OCI-LY1 (cell line): ENCODE data around the gene ZNF146.
"Not testable (repeated sequence)": the region's sequence is repeated elsewhere in the genome, so short reads cannot be mapped to it uniquely, and the experiment has no call there.

ENCODE experiments used
- H2AFZ ChIP-seq: fragments of 200-600 bp; sonication (generic), shearing (Covaris generic); 2 replicates; pipeline ENCODE4 v1.6.0; 2014; ENCODE audit warnings: antibody characterized with exemption, mild to moderate bottlenecking, low read length
- H3F3A ChIP-seq: fragments of 200-600 bp; sonication (generic), shearing (Covaris generic); 2 replicates; pipeline ENCODE4 v1.6.0; 2014; ENCODE audit warnings: mild to moderate bottlenecking, antibody characterized with exemption, low read length, moderate library complexity; ENCODE audit not compliant: insufficient read depth
- H3K27ac ChIP-seq: fragments of 200-600 bp; sonication (generic); 2 replicates; pipeline ENCODE4 v1.5.1; 2014; ENCODE audit warnings: low read length, mixed run types, mild to moderate bottlenecking, low read depth; ENCODE audit not compliant: poor library complexity, severe bottlenecking
- H3K27me3 ChIP-seq: fragments of 200-600 bp; sonication (generic); 2 replicates; pipeline ENCODE4 v1.6.0; 2014; ENCODE audit warnings: antibody characterized with exemption, mild to moderate bottlenecking, low read length, moderate library complexity; ENCODE audit not compliant: insufficient read depth
- H3K36me3 ChIP-seq: fragments of 200-600 bp; sonication (generic); 2 replicates; pipeline ENCODE4 v1.6.1; 2014; ENCODE audit warnings: mild to moderate bottlenecking, antibody characterized with exemption, low read length, moderate library complexity, mixed read lengths; ENCODE audit not compliant: insufficient read depth
- H3K4me1 ChIP-seq: fragments of 200-600 bp; sonication (generic); 2 replicates; pipeline ENCODE4 v1.5.1; 2014; ENCODE audit warnings: mild to moderate bottlenecking, low read length, moderate library complexity; ENCODE audit not compliant: insufficient read depth, severe bottlenecking
- H3K4me2 ChIP-seq: fragments of 200-600 bp; sonication (generic), shearing (Covaris generic); 2 replicates; pipeline ENCODE4 v1.6.1; 2014; ENCODE audit warnings: low read length
- H3K4me3 ChIP-seq: fragments of 200-600 bp; sonication (generic); 2 replicates; pipeline ENCODE4 v1.5.1; 2014; ENCODE audit warnings: low read length, low read depth, mild to moderate bottlenecking, mixed read lengths; ENCODE audit not compliant: poor library complexity, severe bottlenecking
- H3K79me2 ChIP-seq: fragments of 200-600 bp; shearing (Covaris generic); 2 replicates; pipeline ENCODE4 v1.6.1; 2016; ENCODE audit warnings: mixed run types, low read length, mixed read lengths; ENCODE audit not compliant: insufficient read depth
- H3K9ac ChIP-seq: fragments of 200-600 bp; sonication (generic), shearing (Covaris generic); 2 replicates; pipeline ENCODE4 v1.6.1; 2014; ENCODE audit warnings: mild to moderate bottlenecking, low read length, mixed read lengths
- H3K9me2 ChIP-seq: fragments of 200-600 bp; sonication (generic), shearing (Covaris generic); 2 replicates; pipeline ENCODE4 v1.6.1; 2014; ENCODE audit warnings: low read depth, mild to moderate bottlenecking, low read length, mixed read lengths
- H3K9me3 ChIP-seq: fragments of 200-600 bp; shearing (Covaris generic); 2 replicates; pipeline ENCODE4 v1.6.1; 2014; ENCODE audit warnings: low read length, mixed read lengths
- H4K20me1 ChIP-seq: fragments of 200-600 bp; sonication (generic), shearing (Covaris generic); 2 replicates; pipeline ENCODE4 v1.6.0; 2016; ENCODE audit warnings: mild to moderate bottlenecking, low read length; ENCODE audit not compliant: insufficient read depth
- EZH2 ChIP-seq: fragments of 200-600 bp; sonication (generic), shearing (Covaris generic); IDR thresholded peaks from 2 replicates; pipeline ENCODE4 v1.8.0; 2017; ENCODE audit warnings: borderline replicate concordance, mixed run types, mild to moderate bottlenecking, antibody characterized with exemption, low read length, moderate library complexity, mixed read lengths
- TF ChIP-seq, protein P1 (sequence below): fragments of 200-600 bp; sonication (generic), shearing (Covaris generic); IDR thresholded peaks from 2 replicates; pipeline ENCODE4 v1.5.1; 2017; ENCODE audit warnings: mild to moderate bottlenecking, antibody characterized with exemption, low read length, moderate library complexity, mixed read lengths

Gene ZNF146

DNA sequence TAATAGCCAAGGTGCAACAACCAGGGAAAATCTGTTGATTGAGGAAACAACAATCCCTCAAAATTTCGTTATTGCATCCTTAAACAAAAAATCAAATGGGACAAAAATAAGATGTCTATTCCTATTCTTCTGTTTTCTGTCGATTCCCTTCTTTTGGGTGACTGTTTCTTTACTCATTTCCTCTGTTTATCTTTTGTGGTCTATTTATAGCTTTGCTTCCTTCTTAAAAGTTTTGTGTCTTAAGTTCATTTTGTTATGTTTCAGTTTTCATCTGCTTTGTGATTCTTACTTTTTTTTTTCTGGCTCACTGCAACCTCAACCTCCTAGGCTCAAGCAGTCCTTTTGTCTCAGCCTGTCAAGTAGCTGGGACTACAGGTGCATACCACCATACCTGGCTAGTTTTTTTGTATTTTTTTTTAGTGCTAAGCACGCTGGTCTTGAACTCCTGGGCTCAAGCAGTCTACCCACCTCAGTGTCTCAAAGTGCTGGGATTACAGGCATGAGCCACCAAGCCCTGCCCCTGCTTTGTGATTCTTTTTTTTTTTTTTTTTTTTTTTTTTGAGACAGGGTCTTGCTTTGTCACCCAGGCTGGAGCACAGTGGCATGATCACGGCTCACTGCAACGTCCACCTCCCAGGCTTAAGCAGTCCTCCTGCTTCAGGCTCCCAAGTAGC, 10.4 kb downstream of the ZNF146 start:
- Histone ChIP-seq H2AFZ (no peak overlapping the region), H3K36me3 (peaks cover 99% of the 10 kb centered on the region), H3K9ac (no peak overlapping the region), H3K9me2 (no peaks in the 10 kb centered on the region), H4K20me1 (no peaks in the 10 kb centered on the region), H3K9me3 (peaks cover 20% of the 10 kb centered on the region), H3K4me1 (no peaks in the 10 kb centered on the region), H3K27me3 (no peaks in the 10 kb centered on the region), H3K4me2 (no peak overlapping the region), H3K79me2 (peaks cover 53% of the 10 kb centered on the region), H3F3A (no peaks in the 10 kb centered on the region), H3K4me3 (no peak overlapping the region), H3K27ac (no peak overlapping the region)
- TF ChIP-seq EZH2: no peak
- TF ChIP-seq, protein P1, sequence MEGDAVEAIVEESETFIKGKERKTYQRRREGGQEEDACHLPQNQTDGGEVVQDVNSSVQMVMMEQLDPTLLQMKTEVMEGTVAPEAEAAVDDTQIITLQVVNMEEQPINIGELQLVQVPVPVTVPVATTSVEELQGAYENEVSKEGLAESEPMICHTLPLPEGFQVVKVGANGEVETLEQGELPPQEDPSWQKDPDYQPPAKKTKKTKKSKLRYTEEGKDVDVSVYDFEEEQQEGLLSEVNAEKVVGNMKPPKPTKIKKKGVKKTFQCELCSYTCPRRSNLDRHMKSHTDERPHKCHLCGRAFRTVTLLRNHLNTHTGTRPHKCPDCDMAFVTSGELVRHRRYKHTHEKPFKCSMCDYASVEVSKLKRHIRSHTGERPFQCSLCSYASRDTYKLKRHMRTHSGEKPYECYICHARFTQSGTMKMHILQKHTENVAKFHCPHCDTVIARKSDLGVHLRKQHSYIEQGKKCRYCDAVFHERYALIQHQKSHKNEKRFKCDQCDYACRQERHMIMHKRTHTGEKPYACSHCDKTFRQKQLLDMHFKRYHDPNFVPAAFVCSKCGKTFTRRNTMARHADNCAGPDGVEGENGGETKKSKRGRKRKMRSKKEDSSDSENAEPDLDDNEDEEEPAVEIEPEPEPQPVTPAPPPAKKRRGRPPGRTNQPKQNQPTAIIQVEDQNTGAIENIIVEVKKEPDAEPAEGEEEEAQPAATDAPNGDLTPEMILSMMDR: no peak

DNA sequence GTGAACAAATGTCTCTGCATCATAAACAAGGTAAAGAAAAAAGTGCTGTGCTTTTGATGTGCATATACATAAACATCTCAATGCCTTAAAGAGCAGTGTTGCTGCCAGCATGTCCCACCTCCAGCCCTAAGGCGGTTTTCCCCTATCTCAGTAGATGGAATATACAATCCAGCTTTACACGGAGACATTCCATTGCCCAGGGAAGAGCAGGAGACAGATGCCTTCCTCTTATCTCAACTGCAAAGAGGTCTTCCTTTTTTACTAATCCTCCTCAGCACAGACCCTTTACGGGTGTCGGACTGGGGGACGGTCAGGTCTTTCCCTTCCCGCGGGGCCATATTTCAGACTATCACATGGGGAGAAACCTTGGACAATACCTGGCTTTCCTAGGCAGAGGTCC, 18.7 kb downstream of the ZNF146 start:
- peaks cover 54% of the 10 kb centered on the region for H3K9me3 ChIP-seq
- not testable (repeated sequence) for H3K4me3 ChIP-seq, H2AFZ ChIP-seq, H3K9ac ChIP-seq, H3K79me2 ChIP-seq, H3K27me3 ChIP-seq, H4K20me1 ChIP-seq, H3K27ac ChIP-seq, H3F3A ChIP-seq, H3K4me1 ChIP-seq, H3K4me2 ChIP-seq, H3K9me2 ChIP-seq
- H3K36me3 ChIP-seq: peaks cover 98% of the 10 kb centered on the region

DNA sequence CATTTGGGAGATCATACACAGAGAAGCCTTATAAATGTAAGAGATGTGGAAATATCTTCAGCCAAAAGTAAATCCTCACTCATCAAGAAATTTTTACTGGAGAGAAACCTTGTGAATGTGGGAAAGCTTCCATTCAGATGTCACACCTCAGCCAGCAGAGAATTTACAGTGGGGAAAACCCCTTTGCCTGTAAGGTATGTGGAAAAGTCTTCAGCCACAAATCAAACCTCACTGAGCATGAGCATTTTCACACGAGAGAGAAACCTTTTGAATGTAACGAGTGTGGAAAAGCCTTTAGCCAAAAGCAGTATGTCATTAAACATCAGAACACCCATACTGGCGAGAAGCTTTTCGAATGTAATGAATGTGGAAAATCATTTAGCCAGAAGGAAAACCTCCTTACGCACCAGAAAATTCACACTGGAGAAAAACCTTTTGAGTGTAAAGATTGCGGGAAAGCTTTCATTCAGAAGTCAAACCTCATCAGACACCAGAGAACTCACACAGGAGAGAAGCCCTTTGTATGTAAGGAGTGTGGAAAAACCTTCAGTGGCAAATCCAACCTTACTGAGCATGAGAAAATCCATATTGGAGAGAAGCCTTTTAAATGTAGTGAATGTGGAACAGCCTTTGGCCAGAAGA, 21.5 kb downstream of the ZNF146 start:
- no peaks in the 10 kb centered on the region for H3F3A ChIP-seq
- H3K4me1 ChIP-seq: no peaks in the 10 kb centered on the region
- H2AFZ ChIP-seq: no peak overlapping the region
- H3K27ac ChIP-seq: no peak overlapping the region
- no peaks in the 10 kb centered on the region for H4K20me1 ChIP-seq
- peaks cover 43% of the 10 kb centered on the region for H3K9me3 ChIP-seq
- no peak overlapping the region for H3K4me2 ChIP-seq
- H3K79me2 ChIP-seq: no peaks in the 10 kb centered on the region
- no peaks in the 10 kb centered on the region for H3K9me2 ChIP-seq
- H3K36me3 ChIP-seq: peaks cover 84% of the 10 kb centered on the region
- no peaks in the 10 kb centered on the region for H3K27me3 ChIP-seq
- H3K4me3 ChIP-seq: no peak overlapping the region
- no peak overlapping the region for H3K9ac ChIP-seq
- TF ChIP-seq, protein P1: no peak
- no peak for TF ChIP-seq EZH2

DNA sequence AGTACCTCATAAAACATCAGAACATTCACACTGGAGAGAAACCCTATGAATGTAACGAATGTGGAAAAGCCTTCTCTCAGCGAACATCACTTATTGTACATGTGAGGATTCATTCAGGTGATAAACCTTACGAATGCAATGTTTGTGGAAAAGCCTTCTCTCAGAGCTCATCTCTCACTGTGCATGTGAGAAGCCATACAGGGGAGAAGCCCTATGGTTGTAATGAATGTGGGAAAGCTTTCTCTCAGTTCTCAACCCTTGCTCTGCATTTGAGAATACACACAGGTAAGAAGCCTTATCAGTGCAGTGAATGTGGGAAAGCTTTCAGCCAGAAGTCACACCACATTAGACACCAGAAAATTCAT, 22.0 kb downstream of the ZNF146 start:
- H3K4me2 ChIP-seq: no peak overlapping the region
- H3K79me2 ChIP-seq: no peaks in the 10 kb centered on the region
- no peak overlapping the region for H3K4me3 ChIP-seq
- TF ChIP-seq, protein P1: no peak
- TF ChIP-seq EZH2: no peak
- no peak overlapping the region for H3K27ac ChIP-seq
- no peak overlapping the region for H2AFZ ChIP-seq
- peaks cover 43% of the 10 kb centered on the region for H3K9me3 ChIP-seq
- no peaks in the 10 kb centered on the region for H4K20me1 ChIP-seq
- H3K27me3 ChIP-seq: no peaks in the 10 kb centered on the region
- peaks cover 79% of the 10 kb centered on the region for H3K36me3 ChIP-seq
- no peaks in the 10 kb centered on the region for H3K4me1 ChIP-seq
- H3K9me2 ChIP-seq: no peaks in the 10 kb centered on the region
- no peak overlapping the region for H3K9ac ChIP-seq
- H3F3A ChIP-seq: no peaks in the 10 kb centered on the region
